PC-9 (cell line): Measurements from ENCODE around the gene ASB12. TPM values are rescaled to one million over a fixed set of nuclear protein-coding genes. Genes with fewer than 3 reads are reported as not detected.

ENCODE experiments used
- BruUV-seq: library from RNA; stranded (reverse); fragments of 400-500 nt; replicated peaks from 2 replicates; lab custom pipeline; 2021; lab: Mats Ljungman, UMichigan
- CTCF ChIA-PET: fragments of 300-600 bp; sonication (Branson Sonifier 250); formaldehyde crosslinking; loops from one replicate; lab custom pipeline; 2022; ENCODE audit warnings: antibody characterized with exemption; lab: Charles Lee
- POLR2A ChIA-PET: fragments of 300-600 bp; sonication (Branson Sonifier 250); formaldehyde crosslinking; loops from one replicate; lab custom pipeline; 2022; ENCODE audit warnings: antibody characterized with exemption; ENCODE audit not compliant: unreplicated experiment; lab: Charles Lee
- DNase-seq, 2 experiments: peaks; one replicate each; pipeline versions ENCODE4 v3.0.0 to v3.0.0-alpha.2; 2015 to 2022; ENCODE audit warnings: mixed read lengths in 1 of 2
- H2AFZ ChIP-seq: fragments of 200-600 bp; sonication (generic); 2 replicates; pipeline ENCODE4 v1.8.1; 2017; ENCODE audit warnings: antibody characterized with exemption
- H3F3A ChIP-seq: fragments of 200-600 bp; sonication (generic); 2 replicates; pipeline ENCODE4 v1.8.1; 2017; ENCODE audit warnings: antibody characterized with exemption, mild to moderate bottlenecking, low read depth; ENCODE audit not compliant: insufficient read depth
- H3K27ac ChIP-seq: fragments of 200-600 bp; sonication (generic); 2 replicates; pipeline ENCODE4 v1.6.1; 2016; ENCODE audit warnings: mixed run types
- H3K27me3 ChIP-seq: fragments of 200-600 bp; sonication (generic); 2 replicates; pipeline ENCODE4 v1.6.1; 2016; ENCODE audit warnings: low read depth, mixed run types; ENCODE audit not compliant: insufficient read depth
- H3K36me3 ChIP-seq: fragments of 200-600 bp; sonication (generic); 2 replicates; pipeline ENCODE4 v1.6.1; 2016; ENCODE audit warnings: low read depth, mixed run types
- H3K4me1 ChIP-seq: fragments of 200-600 bp; sonication (generic); replicated peaks from 2 replicates; pipeline ENCODE4 v1.6.1; 2016; ENCODE audit warnings: mixed run types; ENCODE audit not compliant: insufficient read depth
- H3K4me2 ChIP-seq: fragments of 200-600 bp; sonication (generic); 2 replicates; pipeline ENCODE4 v1.6.1; 2017; ENCODE audit warnings: mixed run types
- H3K4me3 ChIP-seq: fragments of 200-600 bp; sonication (generic); 2 replicates; pipeline ENCODE4 v1.6.1; 2016; ENCODE audit warnings: mixed run types
- H3K79me2 ChIP-seq: fragments of 200-600 bp; sonication (generic); 2 replicates; pipeline ENCODE4 v1.6.1; 2017; ENCODE audit warnings: low read depth, mixed run types
- H3K9me2 ChIP-seq: fragments of 200-600 bp; sonication (generic); 2 replicates; pipeline ENCODE4 v1.8.1; 2017; ENCODE audit warnings: mild to moderate bottlenecking; ENCODE audit not compliant: insufficient read depth
- H3K9me3 ChIP-seq: fragments of 200-600 bp; sonication (generic); 2 replicates; pipeline ENCODE4 v1.8.1; 2016; ENCODE audit warnings: low read depth; ENCODE audit not compliant: insufficient read depth
- H4K20me1 ChIP-seq: fragments of 200-600 bp; sonication (generic); 2 replicates; pipeline ENCODE4 v1.8.1; 2017; ENCODE audit not compliant: insufficient read depth
- EZH2 ChIP-seq: fragments of 200-600 bp; sonication (generic); IDR thresholded peaks from 2 replicates; pipeline ENCODE4 v1.8.0; 2017; ENCODE audit warnings: antibody characterized with exemption, low read depth
- intact Hi-C: fragments of 100-400 bp; cut with micrococcal nuclease; formaldehyde crosslinking; loops from one replicate; pipeline ENCODE4 v1.10.0; 2022; ENCODE audit not compliant: unreplicated experiment
- total RNA-seq: library from RNA; stranded (reverse); gene quantifications from 2 replicates; pipeline ENCODE4 v1.2.3, GENCODE V29; 2021
- TF ChIP-seq, protein P1 (sequence below): fragments of 200-600 bp; sonication (generic); conservative IDR thresholded peaks from 2 replicates; pipeline ENCODE4 v1.6.1; 2017; ENCODE audit warnings: mixed run types, antibody characterized with exemption, mild to moderate bottlenecking, moderate library complexity

ASB12 gene
- total RNA-seq, 1 experiment from 2014 or later = not detected

DNA sequence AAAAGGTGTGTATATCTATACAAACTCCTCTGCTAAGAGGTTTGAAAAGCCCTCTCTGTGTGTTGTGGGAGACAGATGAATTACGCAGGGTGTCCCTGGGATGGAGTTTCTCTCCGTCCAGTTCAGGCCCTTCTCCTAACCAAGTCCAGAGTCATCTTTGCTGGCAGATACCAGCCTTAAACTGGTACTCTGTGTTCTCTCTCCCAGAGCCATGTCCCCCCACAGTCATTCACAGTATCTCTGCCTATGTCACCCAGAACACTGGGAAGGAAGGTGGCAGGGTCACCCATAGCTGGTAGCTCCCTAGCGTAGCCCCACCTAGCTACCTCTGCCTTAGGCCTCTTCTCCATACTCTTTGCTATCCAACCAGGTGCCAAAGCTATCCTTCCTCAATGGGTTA is 33.8 kb downstream of the ASB12 start:
- CTCF ChIA-PET = no interaction called here
- no peaks in the 10 kb centered on the region for H3K79me2 ChIP-seq
- no peak overlapping the region for H3K27ac ChIP-seq
- H3K36me3 ChIP-seq = no peaks in the 10 kb centered on the region
- POLR2A ChIA-PET = no interaction called here
- no peak for DNase-seq
- intact Hi-C loops = no loop called here
- H3K4me3 ChIP-seq = no peak overlapping the region
- no peaks in the 10 kb centered on the region for H3F3A ChIP-seq
- no peaks in the 10 kb centered on the region for H3K27me3 ChIP-seq
- H2AFZ ChIP-seq = no peak overlapping the region
- TF ChIP-seq, protein P1, sequence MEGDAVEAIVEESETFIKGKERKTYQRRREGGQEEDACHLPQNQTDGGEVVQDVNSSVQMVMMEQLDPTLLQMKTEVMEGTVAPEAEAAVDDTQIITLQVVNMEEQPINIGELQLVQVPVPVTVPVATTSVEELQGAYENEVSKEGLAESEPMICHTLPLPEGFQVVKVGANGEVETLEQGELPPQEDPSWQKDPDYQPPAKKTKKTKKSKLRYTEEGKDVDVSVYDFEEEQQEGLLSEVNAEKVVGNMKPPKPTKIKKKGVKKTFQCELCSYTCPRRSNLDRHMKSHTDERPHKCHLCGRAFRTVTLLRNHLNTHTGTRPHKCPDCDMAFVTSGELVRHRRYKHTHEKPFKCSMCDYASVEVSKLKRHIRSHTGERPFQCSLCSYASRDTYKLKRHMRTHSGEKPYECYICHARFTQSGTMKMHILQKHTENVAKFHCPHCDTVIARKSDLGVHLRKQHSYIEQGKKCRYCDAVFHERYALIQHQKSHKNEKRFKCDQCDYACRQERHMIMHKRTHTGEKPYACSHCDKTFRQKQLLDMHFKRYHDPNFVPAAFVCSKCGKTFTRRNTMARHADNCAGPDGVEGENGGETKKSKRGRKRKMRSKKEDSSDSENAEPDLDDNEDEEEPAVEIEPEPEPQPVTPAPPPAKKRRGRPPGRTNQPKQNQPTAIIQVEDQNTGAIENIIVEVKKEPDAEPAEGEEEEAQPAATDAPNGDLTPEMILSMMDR = no peak
- no peak for TF ChIP-seq EZH2
- no peak overlapping the region for H3K4me2 ChIP-seq
- no peaks in the 10 kb centered on the region for H3K4me1 ChIP-seq
- BruUV-seq = no TSS peak
- H3K9me3 ChIP-seq = no peaks in the 10 kb centered on the region
- H3K9me2 ChIP-seq = no peaks in the 10 kb centered on the region
- no peaks in the 10 kb centered on the region for H4K20me1 ChIP-seq

DNA sequence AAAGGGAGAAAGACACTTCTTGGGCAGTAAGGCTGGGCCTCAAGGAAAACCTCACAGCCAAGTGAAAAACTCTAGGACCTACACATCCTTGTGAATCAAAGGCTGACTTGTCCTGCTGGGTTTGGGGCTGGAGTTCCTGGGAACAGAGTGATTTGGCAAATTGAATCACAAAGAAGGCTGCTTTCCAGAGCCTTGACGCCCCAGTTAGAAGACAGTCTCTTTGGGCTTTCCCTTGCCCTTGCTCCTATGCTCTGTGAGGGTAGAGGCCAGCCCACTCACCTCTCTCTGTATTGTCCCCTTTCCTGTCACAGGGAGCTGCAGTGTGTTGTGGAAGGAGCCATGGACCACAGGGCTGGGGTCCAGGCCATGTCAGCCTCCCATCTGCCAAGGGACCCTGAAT is 34.5 kb downstream of the ASB12 start:
- intact Hi-C loops = no loop called here
- no TSS peak for BruUV-seq

GRCh38 chrX:64192673-64193072 is 37.7 kb downstream of the ASB12 start:
- H3K4me2 ChIP-seq = no peak overlapping the region
- intact Hi-C loops = no loop called here
- no peak overlapping the region for H3K4me3 ChIP-seq
- ChIA-PET POLR2A (no interaction called here), CTCF (no interaction called here)
- no peak for TF ChIP-seq EZH2
- TF ChIP-seq, protein P1 = no peak
- no peaks in the 10 kb centered on the region for H3K36me3 ChIP-seq
- H4K20me1 ChIP-seq = no peaks in the 10 kb centered on the region
- no peaks in the 10 kb centered on the region for H3K9me3 ChIP-seq
- no peaks in the 10 kb centered on the region for H3F3A ChIP-seq
- no TSS peak for BruUV-seq
- H3K27ac ChIP-seq = no peak overlapping the region
- H2AFZ ChIP-seq = no peak overlapping the region
- no peak for DNase-seq
- no peaks in the 10 kb centered on the region for H3K4me1 ChIP-seq
- H3K27me3 ChIP-seq = no peaks in the 10 kb centered on the region
- H3K79me2 ChIP-seq = no peaks in the 10 kb centered on the region
- no peaks in the 10 kb centered on the region for H3K9me2 ChIP-seq

More for the DNA sequence above, 34.5 kb downstream of the ASB12 start:
- TF ChIP-seq, protein P1 = no peak
- no peak for TF ChIP-seq EZH2
- Histone ChIP-seq H3K9me3 (no peaks in the 10 kb centered on the region), H3K27me3 (no peaks in the 10 kb centered on the region), H3K4me2 (no peak overlapping the region), H3K36me3 (no peaks in the 10 kb centered on the region), H2AFZ (no peak overlapping the region), H3K4me1 (no peaks in the 10 kb centered on the region), H4K20me1 (no peaks in the 10 kb centered on the region), H3F3A (no peaks in the 10 kb centered on the region), H3K4me3 (no peak overlapping the region), H3K9me2 (no peaks in the 10 kb centered on the region), H3K27ac (no peak overlapping the region), H3K79me2 (no peaks in the 10 kb centered on the region)
- no peak for DNase-seq
- ChIA-PET CTCF (no interaction called here), POLR2A (no interaction called here)
